Measurements from ENCODE around the gene NDUFS7. TPM values are rescaled to one million over a fixed set of nuclear protein-coding genes. Genes with fewer than 3 reads are reported as not detected.

NDUFS7 gene
- total RNA-seq, 4 donors from 2014 or later, result 124 to 191 (median 165) TPM

DNA sequence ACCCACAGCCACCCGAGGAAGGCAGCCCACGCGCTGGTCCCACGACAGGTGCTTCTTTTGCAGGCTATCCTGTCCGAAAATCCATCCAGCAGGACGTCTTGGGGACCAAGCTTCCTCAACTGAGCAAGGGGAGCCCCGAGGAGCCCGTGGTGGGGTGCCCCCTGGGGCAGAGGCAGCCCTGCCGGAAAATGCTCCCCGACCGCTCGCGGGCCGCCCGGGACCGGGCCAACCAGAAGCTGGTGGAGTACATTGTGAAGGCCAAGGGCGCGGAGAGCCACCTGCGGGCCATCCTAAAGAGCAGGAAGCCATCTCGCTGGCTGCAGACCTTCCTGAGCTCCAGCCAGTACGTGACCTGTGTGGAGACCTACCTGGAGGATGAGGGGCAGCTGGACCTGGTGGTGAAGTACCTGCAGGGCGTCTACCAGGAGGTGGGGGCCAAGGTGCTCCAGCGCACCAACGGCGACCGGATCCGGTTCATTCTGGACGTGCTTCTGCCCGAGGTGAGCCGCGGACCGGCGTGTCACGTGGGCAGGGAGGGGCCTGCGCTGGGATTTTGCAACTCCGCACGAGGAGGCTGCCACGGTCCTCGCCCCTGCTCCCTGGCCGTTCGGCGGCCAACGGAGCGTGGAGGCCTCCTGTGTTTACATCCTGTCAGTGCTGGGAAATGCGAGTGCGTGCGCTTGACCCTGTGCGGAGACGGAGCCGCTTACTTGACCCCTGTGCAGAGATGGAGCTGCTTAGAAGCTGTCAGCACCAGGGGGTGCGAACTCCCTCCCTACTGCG lies 12.9 kb upstream of the NDUFS7 start:
- TF ChIP-seq, protein P1, sequence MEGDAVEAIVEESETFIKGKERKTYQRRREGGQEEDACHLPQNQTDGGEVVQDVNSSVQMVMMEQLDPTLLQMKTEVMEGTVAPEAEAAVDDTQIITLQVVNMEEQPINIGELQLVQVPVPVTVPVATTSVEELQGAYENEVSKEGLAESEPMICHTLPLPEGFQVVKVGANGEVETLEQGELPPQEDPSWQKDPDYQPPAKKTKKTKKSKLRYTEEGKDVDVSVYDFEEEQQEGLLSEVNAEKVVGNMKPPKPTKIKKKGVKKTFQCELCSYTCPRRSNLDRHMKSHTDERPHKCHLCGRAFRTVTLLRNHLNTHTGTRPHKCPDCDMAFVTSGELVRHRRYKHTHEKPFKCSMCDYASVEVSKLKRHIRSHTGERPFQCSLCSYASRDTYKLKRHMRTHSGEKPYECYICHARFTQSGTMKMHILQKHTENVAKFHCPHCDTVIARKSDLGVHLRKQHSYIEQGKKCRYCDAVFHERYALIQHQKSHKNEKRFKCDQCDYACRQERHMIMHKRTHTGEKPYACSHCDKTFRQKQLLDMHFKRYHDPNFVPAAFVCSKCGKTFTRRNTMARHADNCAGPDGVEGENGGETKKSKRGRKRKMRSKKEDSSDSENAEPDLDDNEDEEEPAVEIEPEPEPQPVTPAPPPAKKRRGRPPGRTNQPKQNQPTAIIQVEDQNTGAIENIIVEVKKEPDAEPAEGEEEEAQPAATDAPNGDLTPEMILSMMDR (IDR thresholded peaks at IDR 0.05), result no peak
- TF ChIP-seq POLR2A (IDR thresholded peaks at IDR 0.05), result no peak
- Histone ChIP-seq H3K36me3 (peaks cover 23 to 92% (median 39%) of the 10 kb centered on the region in 3 donors), H3K9me3 (no peaks in the 10 kb centered on the region), H3K27me3 (no peaks in the 10 kb centered on the region), H3K27ac (no peak overlapping the region), H3K4me3 (no peak overlapping the region), H3K4me1 (peaks cover 0 to 14% (median 9%) of the 10 kb centered on the region in 3 donors)
- WGBS, 2 donors, result 92 to 93% methylated on average over 14 to 20 of the region's 52 CpGs
- intact Hi-C loops (cut with DNase I), result no loop called here
- DNase-seq, result no peak

DNA sequence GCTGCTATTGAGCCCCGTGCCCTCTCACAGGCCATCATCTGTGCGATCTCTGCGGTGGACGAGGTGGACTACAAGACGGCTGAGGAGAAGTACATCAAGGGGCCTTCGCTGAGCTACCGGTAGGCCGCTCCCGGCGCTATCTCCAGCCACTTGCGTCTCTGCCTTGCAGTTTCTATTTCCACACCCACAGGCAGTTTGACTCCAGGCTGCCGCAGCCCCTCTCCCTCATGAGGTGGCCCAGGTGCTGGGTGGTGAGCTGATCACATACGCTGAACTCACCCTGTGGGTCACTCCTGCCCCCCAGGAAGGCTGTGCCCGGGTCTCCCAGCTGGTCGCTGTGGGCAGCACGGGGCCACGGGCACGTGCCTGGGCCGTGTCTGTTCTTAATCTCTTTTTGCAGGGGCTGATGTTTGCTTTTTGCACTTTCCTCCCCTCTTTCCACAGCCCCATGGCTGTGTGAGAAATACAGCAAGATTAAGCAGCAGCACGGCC lies 10.6 kb upstream of the NDUFS7 start:
- intact Hi-C loops (cut with DNase I), result no loop called here
- H3K9me3 ChIP-seq, result no peaks in the 10 kb centered on the region
- TF ChIP-seq, protein P1 (IDR thresholded peaks at IDR 0.05), result no peak
- TF ChIP-seq POLR2A (IDR thresholded peaks at IDR 0.05), result no peak
- H3K4me1 ChIP-seq, result peaks cover 0 to 14% (median 9%) of the 10 kb centered on the region in 3 donors
- no peak for DNase-seq
- peaks cover 23 to 87% (median 33%) of the 10 kb centered on the region in 3 donors for H3K36me3 ChIP-seq
- H3K27me3 ChIP-seq, result no peaks in the 10 kb centered on the region
- H3K27ac ChIP-seq, result peak overlapping the region; percentile 42 to 85 (median 76)
- no peak overlapping the region for H3K4me3 ChIP-seq
- whole genome bisulfite sequencing, 2 donors, result 72 to 81% methylated on average over 10 to 13 of the region's 20 CpGs

DNA sequence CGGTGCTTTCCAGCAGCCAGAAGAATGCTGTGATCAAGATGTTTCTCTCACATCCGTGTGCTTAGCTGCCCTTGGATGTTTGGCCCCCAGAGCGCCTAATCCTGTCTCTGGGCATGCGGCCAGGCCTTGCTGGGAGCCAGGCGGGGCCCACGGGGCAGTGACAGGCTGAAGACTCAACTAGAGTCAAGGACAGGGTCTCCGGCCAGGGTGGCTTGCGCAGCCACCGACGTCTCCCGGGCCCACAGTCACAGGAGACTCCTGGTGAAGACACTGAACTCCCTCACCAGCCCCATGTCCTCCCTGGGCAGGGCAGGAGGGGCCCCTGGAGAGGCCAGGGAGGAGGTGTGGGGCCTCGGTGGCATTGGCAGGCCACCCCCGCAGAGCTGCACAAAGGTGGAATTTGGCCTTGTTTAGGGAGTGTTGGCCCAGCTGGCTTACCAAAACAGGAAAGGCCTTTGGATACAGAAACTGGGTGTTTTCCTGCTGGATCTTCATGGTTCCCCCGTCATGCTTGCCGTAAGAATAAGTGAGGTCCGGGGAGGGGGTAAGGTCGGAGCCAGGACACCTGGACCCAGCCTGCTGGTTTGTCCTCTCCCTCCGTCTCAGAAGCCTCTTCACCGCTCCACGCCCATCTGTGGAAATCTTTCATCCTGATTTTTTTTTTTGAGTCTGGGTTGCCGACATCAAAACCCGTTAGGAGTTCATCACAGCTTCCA lies 10.0 kb upstream of the NDUFS7 start:
- WGBS, 2 donors, result 75 to 83% methylated on average over 12 to 15 of the region's 22 CpGs
- Histone ChIP-seq H3K36me3 (peaks cover 23 to 82% (median 32%) of the 10 kb centered on the region in 3 donors), H3K27ac (peak overlapping the region; percentile 31 to 85 (median 76)), H3K4me3 (no peak overlapping the region), H3K9me3 (no peaks in the 10 kb centered on the region), H3K4me1 (peaks cover 0 to 14% (median 9%) of the 10 kb centered on the region in 3 donors), H3K27me3 (no peaks in the 10 kb centered on the region)
- intact Hi-C loops (cut with DNase I), result no loop called here
- no peak for DNase-seq
- no peak for TF ChIP-seq POLR2A (IDR thresholded peaks at IDR 0.05)
- TF ChIP-seq, protein P1 (IDR thresholded peaks at IDR 0.05), result no peak

DNA sequence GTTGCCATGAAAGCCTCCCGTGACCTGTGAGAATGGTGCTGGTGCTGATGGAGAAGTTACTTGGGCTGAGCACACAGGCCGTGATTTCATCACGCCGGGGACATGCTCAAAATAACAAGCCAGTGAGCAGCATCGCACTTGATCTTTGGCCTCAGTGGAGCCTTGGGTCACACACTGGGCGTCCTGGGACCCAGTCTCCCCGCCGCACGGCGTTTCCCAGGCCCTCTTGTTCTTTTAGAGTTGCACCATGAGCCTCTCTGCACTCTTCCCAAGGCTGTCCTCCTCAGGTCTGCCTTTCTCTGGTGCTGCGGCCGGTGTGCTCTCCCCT lies 9.5 kb upstream of the NDUFS7 start:
- Histone ChIP-seq H3K27ac (peak overlapping the region in 3 of 4 donors; percentile 72 to 85 (median 80)), H3K4me3 (no peak overlapping the region), H3K4me1 (peaks cover 0 to 14% (median 9%) of the 10 kb centered on the region in 3 donors), H3K9me3 (no peaks in the 10 kb centered on the region), H3K36me3 (peaks cover 21 to 76% (median 32%) of the 10 kb centered on the region in 3 donors), H3K27me3 (no peaks in the 10 kb centered on the region)
- DNase-seq, result no peak
- WGBS, 2 donors, result 81 to 83% methylated on average over 8 to 12 of the region's 12 CpGs
- TF ChIP-seq, protein P1 (IDR thresholded peaks at IDR 0.05), result no peak
- TF ChIP-seq POLR2A (IDR thresholded peaks at IDR 0.05), result no peak
- intact Hi-C loops (cut with DNase I), result no loop called here

DNA sequence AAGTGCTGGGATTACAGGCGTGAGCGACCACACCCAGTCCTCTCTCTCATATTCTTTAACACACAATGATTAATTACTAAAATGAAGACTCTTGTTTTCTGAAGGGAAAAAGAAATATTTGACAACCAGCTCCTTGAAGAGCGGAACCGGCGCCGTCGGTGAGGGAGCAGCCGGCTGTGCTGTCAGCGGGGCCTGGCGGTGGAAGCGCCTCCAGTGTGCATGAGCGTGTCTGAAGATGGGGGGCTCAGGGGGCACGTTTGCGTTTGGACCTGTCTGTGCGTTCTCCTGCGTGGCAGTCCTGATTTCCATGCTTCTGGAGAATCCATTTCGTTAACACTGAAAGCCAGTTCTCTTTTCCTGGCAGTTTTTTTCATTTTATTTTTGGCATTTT lies 7.3 kb upstream of the NDUFS7 start:
- DNase-seq, result no peak
- 83 to 91% methylated on average over 16 to 17 of the region's 17 CpGs for WGBS, 2 donors
- Histone ChIP-seq H3K36me3 (peaks cover 0 to 54% (median 10%) of the 10 kb centered on the region in 3 donors), H3K27ac (no peak overlapping the region), H3K4me3 (no peak overlapping the region), H3K27me3 (no peaks in the 10 kb centered on the region), H3K9me3 (no peaks in the 10 kb centered on the region), H3K4me1 (peaks cover 0 to 16% (median 9%) of the 10 kb centered on the region in 3 donors)
- intact Hi-C loops (cut with DNase I), result no loop called here
- TF ChIP-seq, protein P1 (IDR thresholded peaks at IDR 0.05), result no peak
- TF ChIP-seq POLR2A (IDR thresholded peaks at IDR 0.05), result no peak

Measured in esophagus squamous epithelium (tissue), 5 donors.